T47D (cell line): Measurements from ENCODE around the gene GLYATL3.

ENCODE experiments used
- DNase-seq, 2 experiments: peaks; one replicate each; pipeline versions ENCODE4 v3.0.0 to v3.0.0-alpha.2; 2011 to 2012; ENCODE audit warnings: low read depth in 1 of 2, low spot score in 1 of 2
- JUND ChIP-seq: IDR thresholded peaks from 2 replicates; pipeline ENCODE4 v1.6.1; 2012; ENCODE audit warnings: low read depth
- in situ Hi-C: cut with HindIII; loops from 2 replicates; pipeline ENCODE4 v1.10.0; 2016; ENCODE audit warnings: low sequenced_read_pairs, low pct_unique_long_range_greater_than_20kb

Gene GLYATL3

GRCh38 chr6:49557177-49557576, 57.5 kb downstream of the GLYATL3 start:
- in situ Hi-C loops, result no loop called here
- TF ChIP-seq JUND, result no peak
- peak in 1 of 2 experiments; percentile 12 for DNase-seq

- in situ Hi-C loops, result no loop called here
- TF ChIP-seq JUND, result no peak
These were observed 58.5 kb downstream of the GLYATL3 start for GRCh38 chr6:49558238-49558637.

GRCh38 chr6:49563006-49563886, 63.5 kb downstream of the GLYATL3 start:
- TF ChIP-seq JUND, result no peak
- in situ Hi-C loops, result no loop called here
- no peak for DNase-seq

More at GRCh38 chr6:49558238-49558637, 58.5 kb downstream of the GLYATL3 start:
- no peak for DNase-seq

GRCh38 chr6:49564552-49564951, 64.8 kb downstream of the GLYATL3 start:
- no peak for TF ChIP-seq JUND
- in situ Hi-C loops, result no loop called here

GRCh38 chr6:49565261-49565660, 65.5 kb downstream of the GLYATL3 start:
- in situ Hi-C loops, result no loop called here
- DNase-seq, result no peak
- no peak for TF ChIP-seq JUND

More at GRCh38 chr6:49564552-49564951, 64.8 kb downstream of the GLYATL3 start:
- no peak for DNase-seq

- in situ Hi-C loops, result no loop called here
- DNase-seq, result no peak
- no peak for TF ChIP-seq JUND
These were observed 66.1 kb downstream of the GLYATL3 start for GRCh38 chr6:49565855-49566254.

GRCh38 chr6:49570474-49571079, 70.9 kb downstream of the GLYATL3 start:
- DNase-seq, result no peak
- TF ChIP-seq JUND, result no peak
- in situ Hi-C loops, result no loop called here

- DNase-seq, result no peak
- no peak for TF ChIP-seq JUND
- in situ Hi-C loops, result no loop called here
These were observed 76.9 kb downstream of the GLYATL3 start for GRCh38 chr6:49576618-49577017.
